ENCODE measurements around the gene TMPRSS4.
A peak's percentile ranks its signal among the peaks of the same experiment; 100 is the strongest.

Gene TMPRSS4

DNA sequence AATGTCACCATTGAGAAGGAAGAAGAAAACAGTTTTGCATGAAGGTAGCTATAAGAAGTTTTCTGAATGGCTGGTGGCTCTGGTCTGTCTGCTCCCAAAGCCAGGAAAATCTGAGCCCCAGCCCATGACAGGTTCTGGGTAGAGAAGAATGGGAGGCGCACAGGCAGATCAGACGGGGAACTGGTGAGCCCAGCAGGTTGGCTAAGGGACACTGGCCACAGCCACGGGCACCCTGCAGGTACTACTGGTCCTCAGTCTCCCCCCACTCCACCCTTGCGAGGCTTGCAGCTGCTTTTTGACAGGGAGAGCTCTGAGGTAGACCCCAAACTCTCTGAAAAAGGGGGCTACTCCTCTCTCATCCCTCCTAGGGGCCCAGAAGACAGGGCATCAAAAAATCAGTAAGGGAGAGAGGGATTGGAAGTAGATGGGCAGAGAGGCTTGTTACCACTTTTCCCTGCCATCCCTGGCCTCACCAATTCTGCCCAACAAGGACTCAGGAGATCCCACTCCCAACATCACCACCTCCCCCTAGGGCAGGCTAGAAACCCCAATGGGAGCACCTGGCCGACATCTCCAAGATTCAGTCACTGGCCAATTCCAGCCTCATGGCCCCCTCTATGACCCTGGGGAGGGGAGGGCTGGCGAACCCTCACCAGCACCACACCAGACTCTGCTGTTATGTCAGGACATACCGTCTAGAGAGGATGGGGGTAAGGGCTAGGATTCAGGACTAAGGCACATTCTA, 58.3 kb downstream of the TMPRSS4 start:
- DNase-seq (ENCODE audit: low read depth in 2 of 2), result no peak

DNA sequence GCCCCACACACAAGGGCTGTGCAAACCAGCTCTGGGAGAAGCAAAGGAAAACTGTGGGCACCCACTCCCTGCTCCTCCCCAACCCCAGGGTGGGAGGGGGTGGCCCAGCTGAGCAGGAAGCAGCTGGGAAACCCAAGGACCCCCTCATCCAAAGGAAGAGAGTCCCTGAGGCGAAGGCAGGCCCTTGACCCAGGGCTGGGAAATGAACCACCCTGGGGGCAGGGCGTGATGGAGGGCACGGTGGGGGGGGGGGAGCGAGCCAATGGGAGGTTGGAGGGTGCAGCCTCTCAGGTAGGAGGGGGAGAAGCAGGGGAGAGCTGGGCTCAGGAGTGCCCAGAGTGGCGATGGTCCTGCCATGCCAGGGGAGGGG, 58.9 kb downstream of the TMPRSS4 start:
- no peak for DNase-seq (ENCODE audit: low read depth in 2 of 2)

DNA sequence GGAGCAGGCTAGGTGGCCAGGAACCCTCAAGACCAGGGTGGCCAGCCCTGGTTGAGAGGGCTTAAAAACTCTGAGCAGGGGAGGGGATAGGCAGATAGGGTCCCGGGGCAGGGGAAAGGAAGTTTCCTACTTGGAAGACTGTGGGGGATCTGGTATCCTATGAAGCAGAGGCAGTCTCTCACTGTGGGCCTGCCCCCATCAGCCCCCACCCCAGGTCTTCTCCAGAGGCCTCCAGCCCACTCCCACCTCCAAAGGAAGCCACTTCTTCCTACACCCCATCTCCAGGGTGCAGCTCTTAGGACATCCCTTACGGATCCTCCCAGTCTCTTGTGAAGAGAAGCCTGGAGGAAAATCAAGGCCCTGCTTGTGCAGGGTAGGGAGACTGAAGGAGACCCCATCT, 59.5 kb downstream of the TMPRSS4 start:
- DNase-seq (ENCODE audit: low read depth in 2 of 2), result no peak

DNA sequence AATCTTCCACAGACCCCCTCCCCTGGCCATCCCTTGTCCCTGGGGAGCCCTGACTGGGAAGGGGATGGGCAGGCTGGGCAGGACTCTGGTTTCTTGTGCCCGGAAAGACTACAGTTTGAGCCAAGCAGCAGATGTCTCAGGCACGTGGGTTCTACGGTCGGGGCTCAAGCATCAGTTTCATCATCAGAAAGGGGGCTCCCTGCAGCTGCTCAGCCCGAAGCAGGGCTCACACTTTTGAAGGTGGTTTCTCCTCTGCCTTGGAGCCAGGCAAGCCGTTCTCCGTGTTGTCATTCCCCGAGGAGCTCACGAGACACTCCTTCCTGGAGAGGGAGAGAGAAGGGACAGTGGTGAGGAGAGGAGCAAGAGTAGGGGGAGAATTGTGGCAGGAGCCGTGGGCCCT, 59.9 kb downstream of the TMPRSS4 start:
- no peak for DNase-seq (ENCODE audit: low read depth in 2 of 2)

DNA sequence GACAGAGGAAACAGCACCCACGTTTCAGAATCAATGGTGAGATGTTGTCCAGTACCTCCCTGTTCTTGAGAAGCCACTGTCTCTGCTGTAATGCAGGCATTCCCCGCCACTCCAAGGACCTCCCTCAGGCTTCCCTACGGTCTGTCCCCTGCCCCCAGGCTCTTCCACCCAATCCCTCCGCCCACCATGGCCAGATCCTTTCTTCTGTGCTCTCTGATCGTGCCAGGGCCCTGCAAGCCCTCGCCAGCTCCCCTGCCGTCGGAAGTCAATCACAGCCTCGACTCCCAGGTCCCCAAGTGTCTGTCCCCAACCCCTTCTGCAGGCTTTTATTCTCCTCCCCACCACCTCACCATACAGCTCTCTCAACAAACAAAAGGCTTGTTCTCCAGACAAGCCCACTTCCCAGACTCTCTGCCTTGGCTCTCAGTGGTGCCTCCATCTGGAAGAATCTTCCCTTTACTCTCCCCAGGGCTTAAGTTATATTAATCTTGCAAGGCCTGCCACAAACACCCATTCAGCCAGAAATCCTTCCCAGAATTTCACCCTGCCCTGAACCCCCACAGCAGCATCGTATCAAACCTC, 62.1 kb downstream of the TMPRSS4 start:
- no peak for DNase-seq (ENCODE audit: low read depth in 2 of 2)

DNA sequence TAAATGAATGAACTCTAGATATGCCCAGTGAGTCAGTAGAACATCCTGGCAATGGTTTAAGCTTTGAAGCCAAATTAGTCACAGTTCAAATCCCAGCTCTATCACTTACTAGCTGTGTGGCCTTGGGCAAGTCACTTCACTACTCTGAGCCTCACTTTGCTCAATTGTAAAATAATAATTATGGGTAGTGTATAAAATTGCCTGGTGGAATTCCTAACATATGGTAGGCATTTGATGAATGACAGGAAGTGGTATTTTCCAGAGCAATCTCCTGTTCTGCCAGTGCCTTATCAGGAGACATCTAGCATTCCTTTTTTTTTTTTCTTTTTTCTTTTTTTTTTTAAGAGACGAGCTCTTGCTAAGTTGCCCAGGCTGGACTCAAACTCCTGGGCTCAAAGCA, 62.7 kb downstream of the TMPRSS4 start:
- DNase-seq (ENCODE audit: low read depth in 2 of 2), result no peak

DNA sequence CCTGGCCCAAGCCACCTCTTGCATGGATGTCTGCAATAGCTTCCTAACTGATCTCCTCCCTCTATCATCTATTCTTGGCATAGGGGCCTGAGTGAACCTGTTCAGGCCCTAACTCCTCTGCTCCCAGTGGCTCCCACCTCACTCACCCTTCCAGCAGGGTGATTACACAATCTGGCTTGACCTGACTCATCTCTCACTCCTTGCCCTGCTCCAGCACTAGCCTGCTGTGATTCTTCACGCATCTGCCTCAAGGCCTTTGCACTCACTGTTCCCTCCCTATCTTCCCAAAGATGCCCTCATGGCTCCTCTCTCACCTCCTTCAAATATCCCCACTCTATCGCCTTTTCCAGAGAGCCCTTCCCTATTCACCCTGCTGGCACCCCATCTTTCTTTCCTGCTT, 65.2 kb downstream of the TMPRSS4 start:
- no peak for DNase-seq (ENCODE audit: low read depth in 2 of 2)

DNA sequence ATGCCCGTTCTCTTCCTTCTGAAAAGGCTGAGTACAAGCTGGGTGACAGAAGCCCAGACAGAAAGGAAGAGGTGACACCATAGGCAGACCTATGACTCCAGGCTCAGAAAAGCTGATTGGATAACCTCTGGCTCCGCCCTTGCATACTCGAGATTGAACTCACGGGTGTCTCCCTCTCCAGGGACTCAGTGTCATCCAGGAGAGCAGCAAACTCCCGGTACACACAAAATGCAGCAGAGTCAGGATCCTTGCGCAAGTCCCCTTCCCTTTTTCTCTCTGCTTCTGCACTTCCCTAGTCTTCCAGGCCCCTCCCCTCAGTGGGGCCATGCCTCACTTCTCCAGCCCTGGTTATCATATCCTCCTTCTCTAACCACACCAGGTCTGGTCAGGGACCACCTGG, 65.9 kb downstream of the TMPRSS4 start:
- DNase-seq (ENCODE audit: low read depth in 2 of 2), result no peak

DNA sequence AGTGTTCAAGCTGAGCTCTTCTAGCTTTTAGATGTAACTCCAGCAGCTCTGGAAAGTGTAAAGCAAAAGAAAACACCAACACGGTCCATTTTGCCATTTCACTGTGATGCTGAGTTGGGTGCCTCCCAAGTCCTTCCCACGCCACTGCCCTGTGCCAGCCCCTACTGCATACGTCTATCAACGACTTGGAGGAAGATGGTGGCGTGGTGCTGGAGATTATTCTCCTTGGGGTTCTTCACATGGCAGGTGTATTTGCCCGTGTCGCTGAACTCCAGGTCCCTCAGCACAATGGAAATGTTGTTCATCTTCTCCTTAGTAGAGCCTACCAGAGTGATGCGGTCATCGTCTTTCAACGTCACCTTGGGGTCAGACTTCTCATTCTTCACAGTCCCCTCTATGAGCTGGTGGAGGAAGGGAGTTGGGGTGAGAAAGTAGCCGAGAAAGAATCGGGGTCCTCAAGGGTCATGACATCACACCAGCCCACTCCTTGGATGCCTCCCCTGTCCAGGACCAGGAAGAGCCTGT, 66.8 kb downstream of the TMPRSS4 start:
- no peak for DNase-seq (ENCODE audit: low read depth in 2 of 2)

DNA sequence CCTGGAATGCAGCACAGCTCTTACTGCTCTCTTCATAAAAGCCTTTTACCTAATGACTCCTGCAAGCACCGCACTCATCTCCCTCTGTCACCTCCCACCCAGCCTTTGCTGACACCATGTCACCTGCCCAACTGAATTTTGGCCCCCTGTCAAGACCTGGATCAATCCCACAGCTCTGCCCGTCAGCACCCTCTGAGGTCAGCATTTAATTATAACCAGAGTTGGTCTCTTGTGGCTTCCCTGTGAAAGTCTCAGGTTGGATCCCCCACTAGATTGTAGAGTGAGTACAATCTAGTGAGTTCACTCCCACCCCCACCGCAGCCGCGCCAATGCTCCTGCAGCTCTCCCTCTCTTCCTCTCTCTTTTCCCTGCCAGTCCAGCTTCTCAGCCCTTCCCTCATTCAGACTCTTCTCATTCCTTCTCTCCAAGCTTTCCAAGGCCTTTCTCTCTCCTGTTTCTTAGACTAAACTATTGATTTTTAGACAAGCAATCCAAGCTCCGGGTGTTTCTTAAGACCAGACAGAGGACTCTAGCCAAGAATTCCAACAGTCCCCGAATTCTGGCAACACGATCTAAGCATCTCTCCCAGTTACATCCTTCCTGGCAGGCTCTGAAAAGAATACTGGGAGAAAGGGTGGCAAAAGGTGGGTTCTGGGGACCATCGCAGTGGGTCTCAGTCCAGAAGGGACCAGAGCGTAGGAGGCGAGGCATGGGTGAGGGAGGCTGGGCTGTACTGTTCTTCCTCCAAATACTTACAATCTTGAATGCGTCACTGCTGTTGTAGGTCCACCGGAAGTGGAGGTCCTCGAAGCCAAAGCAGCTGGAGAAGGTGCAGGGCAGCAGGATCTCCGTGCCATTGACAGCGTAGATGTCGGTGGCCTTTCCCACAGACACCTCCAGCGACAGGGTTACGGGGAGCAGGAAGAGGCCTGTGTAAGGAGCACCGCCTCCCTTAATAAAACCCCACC, 67.7 kb downstream of the TMPRSS4 start:
- DNase-seq (ENCODE audit: low read depth in 2 of 2), result no peak

DNA sequence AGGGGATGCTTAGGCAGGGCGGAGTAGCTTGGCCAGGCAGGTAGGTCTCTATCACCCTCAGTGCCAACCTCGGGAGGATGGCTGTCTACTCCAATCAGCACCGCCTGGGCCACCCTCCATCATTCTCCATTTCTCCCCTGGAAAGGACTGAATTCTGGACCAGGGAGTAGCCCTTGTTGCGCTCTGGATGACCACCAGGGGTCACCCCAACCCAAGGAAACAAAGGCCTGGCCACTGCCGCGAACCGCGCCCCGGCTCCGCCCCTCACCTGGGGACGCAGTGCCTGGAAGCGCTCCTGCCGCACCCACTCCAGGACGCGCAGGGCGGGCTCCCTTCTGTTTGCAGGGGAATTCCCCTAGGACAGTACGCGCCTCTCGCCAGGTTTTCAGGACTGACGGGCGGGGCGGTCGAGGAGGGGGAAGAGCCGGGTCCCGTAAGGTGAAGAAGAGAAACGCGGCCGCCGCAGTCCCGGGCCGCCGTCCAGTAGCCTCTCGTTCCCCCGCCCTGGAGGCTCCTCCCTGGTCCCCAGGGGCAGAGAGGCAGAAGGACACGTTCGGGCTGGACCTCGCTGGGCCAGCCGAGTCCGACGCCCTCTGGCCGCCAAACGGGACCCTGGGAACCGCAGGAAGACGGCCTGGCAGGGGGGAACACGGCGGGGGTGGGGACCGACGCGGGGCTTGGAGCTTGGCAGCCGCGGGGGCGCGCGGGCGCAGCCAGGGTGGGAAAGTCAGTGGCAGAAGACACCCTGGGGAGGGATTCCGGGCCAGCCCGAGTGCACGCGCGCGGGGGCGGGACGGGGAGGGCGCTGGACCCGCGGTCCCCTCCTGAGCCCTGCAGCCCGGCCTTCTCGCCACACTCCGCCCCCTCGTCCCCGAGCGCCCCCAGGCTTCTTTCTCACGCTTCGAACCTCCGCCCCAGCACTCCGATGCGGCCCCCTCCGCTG, 68.7 kb downstream of the TMPRSS4 start:
- peak; percentile 72 to 88 for DNase-seq (ENCODE audit: low read depth in 2 of 2)

DNA sequence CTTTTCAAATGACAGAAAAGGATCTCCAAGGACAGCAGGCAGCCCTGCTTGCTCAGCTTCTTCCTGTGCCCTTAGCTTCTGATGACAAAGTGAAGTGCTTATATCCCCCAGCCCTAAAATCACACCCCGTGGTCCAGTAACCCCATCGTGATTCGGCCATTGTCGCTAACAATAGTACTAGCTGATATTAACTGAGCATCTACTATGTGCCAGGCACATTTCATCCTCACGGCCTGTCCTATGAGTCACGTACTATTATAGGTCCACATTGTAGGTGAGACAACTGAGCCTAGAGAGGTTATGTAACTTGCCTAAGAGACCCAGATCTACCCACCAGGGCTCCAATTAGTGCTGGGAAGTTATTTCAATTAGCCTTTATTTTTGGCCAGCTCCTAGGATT, 69.7 kb downstream of the TMPRSS4 start:
- no peak for DNase-seq (ENCODE audit: low read depth in 2 of 2)

DNA sequence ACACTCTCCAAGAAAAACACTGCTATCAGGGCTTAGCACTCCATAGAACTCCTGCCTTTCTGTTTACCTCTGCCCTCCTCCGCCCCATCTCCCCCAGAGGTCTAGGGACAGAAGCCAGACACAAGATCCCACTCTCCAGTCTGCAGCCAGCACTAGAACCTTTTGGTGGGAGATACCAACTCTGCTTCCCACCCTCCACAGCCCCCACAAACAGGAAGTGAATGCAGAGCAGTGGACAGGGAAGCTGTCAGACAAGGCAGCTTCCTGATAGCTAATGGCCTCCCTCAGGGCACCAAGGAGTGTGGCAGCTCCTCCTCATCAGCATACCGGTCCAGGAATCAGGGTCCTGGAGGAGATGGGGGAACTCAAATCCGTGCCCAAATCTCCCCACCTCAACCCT, 70.6 kb downstream of the TMPRSS4 start:
- no peak for DNase-seq (ENCODE audit: low read depth in 2 of 2)

DNA sequence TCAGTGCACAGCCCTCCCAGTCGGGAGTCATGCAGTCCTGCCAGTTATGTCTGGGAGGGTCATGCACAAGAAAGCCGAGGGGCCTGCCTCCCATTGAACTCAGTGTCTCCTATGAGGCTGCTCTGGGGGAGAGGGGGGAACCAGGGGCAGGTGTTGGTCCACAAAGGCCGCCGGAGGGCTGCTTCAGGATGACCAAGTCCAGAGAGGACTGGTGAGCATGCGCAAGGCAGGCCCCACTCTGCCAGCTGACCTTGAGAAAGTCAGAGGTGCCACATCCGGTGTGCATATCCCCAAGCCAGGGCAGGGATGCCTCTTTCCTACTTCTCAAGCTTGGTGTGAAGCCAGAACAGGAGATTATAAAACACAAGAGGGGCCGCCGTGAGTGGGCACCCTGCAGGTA, 71.4 kb downstream of the TMPRSS4 start:
- DNase-seq (ENCODE audit: low read depth in 2 of 2), result no peak

DNA sequence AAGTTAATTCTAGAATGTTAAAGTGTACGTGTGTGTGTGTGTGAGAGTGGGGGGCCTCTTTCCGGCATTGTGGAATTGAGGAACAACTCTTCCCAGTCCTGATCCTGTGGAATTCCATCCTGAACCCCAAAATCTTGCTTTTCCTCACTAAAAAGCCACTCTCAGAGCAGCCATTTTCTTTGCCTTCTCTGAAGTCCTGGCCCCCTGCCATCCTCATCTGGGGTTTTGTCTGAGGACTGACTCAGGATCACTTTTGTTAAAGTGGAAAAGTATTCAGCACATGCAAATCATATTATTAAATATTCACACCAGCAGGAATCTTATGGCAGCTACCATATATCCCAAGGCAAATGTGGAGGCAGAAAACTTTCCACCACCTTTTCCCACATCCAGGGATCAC, 72.0 kb downstream of the TMPRSS4 start:
- DNase-seq (ENCODE audit: low read depth in 2 of 2), result no peak

DNA sequence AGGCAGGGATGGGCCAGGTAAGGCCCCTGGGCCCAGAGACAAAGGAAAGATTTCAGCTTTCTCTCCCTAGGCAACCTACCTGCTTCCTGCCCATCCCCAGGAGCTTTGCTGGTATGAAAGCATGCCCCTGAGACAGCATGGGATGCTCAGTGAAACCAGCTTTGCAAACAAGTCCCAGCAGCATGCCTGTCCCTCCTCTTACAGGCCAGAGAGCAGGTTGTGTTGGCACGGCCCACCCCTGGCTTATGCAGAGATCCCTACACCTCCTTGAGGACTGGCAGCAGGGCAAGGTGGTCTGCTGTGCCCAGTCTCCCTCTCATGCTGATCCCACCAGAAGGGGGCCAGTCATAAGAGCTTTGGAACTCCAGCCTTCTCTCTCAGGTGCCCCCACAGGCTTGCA, 72.6 kb downstream of the TMPRSS4 start:
- DNase-seq (ENCODE audit: low read depth in 2 of 2), result no peak

DNA sequence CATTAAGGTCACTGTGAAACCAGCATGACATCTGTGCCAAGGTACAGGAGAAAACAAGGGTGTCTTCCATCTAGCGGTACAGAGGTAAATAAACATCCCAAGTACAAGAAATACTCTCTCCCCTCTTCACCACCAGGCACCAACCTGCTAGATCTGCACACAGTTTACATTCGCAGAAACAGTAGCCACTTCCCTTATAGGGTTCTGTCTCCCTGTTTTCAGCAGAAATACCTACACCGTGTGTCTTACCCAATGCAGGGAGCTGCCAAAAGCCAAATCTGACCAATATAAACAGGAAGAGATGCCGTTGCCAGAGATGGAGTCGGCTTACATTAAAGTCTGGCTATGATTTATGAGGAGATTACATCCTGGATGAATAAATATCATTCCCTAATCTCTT, 74.6 kb downstream of the TMPRSS4 start:
- DNase-seq (ENCODE audit: low read depth in 2 of 2), result no peak

DNA sequence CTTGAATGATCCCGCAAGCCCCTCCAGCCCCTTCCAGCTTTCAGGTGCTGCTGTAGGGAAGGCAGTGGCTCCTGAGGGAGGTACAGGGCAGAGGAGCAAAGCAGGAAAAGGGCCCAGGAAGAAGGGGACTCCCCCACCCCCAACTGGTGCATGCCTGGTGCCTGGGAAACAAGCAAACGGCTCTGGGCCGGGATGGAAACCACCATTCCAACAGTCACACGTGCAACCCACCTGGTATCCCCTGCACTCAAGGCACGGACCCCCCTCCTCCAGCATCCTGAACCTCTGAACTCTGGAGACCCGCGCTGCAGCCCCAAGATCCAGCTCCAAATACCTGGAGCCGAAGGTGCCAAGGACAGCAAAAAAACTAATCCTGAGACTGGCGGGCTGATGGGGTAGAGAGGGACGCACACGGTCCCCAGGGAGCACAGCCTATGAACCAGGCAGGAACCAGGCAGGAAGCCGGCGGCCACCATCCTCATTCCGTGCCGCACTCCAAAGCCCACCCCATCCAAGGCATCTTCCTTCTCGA, 75.2 kb downstream of the TMPRSS4 start:
- DNase-seq (ENCODE audit: low read depth in 2 of 2), result no peak

DNA sequence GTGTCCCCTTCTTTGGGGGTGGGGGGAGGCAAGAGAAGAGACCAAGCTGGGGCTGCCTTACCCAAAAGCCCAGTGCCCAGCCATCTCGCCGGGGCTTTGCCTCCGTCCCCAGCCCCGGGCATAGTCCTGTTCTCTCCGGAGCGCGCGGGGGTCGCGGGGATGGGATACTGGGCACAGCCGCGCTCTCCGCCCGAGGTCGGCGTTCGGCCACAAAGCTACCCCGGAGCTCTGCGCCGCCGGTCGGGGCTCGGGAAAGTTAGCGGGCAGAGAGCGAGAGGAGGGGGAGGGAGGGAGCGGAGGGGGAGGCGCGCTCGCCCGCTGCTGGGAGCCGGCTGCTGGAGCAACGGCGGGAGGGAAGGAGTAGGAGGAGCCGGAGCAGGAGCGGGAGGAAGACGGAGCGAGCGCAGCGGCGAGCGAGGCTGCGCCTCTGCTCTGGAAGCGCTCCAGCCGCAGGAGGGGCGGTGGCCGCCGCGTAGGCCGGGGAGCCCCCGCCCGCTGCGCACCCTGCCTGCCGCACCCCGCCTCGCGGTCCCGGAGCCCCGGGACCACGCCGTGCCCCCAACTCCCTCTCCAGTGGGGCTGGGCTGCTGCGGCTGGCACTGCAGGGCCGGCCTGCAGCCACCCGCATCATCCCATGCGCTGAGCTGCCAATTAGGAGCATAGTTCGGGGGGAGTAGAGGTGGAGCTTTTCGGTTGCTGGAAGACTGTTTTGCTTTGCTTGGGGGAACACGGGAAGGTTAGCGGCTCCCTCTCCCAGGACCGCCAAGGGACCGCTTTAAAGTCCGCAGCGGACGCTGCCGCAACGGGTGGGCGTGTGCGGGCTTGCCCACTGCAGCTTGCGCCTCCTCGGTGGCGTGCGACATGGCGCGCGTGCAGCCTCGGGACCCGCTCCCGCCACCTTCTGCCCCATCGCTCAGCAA, 75.9 kb downstream of the TMPRSS4 start, which contains the start of gene SCN4B:
SCN4B (minus strand) TSS at position 272 of the 920 bp plus-strand sequence; CDS start at position 122, 150 bp downstream.
- no peak for DNase-seq (ENCODE audit: low read depth in 2 of 2)

DNA sequence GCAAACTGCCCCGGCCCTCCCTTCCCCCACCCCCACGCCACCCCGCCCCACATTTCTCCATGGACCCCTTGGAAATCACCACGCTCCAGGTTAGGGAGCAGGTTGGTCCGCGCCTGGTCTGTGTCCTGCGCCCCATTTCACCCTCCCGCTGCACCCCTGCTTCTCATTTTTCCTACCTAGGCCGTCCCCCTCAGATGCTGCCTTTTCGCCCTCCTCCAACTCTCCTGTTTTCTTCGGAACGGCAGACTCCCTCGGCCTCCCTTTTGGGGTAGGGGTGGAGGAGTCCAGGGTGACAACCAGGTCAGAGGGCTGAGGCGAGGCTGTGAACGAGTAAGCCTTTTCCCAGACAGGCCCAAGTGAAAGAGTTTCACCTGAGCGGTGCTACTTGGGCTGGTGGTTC, 76.6 kb downstream of the TMPRSS4 start:
- no peak for DNase-seq (ENCODE audit: low read depth in 2 of 2)

Measured in stimulated activated CD4-positive, alpha-beta T cell treated with anti-CD3 and anti-CD28 coated beads, Interleukin-15, amount 100 ng/mL, for 48 hours (primary cell).